Karpas-422 (cell line): ENCODE results near the gene MYH11. TPM values are rescaled to one million over a fixed set of nuclear protein-coding genes. Genes with fewer than 3 reads are reported as not detected.

ENCODE experiments used
- DNase-seq: peaks from one replicate; pipeline ENCODE4 v3.0.0-alpha.2; 2015
- H2AFZ ChIP-seq: fragments of 200-600 bp; sonication (generic); 2 replicates; pipeline ENCODE4 v1.6.1; 2014; ENCODE audit warnings: antibody characterized with exemption, low read length, mixed read lengths
- H3K27ac ChIP-seq: fragments of 200-600 bp; sonication (generic); 2 replicates; pipeline ENCODE4 v1.5.1; 2014; ENCODE audit warnings: mild to moderate bottlenecking, low read length, moderate library complexity
- H3K27me3 ChIP-seq: fragments of 200-600 bp; sonication (generic); 2 replicates; pipeline ENCODE4 v1.6.1; 2014; ENCODE audit warnings: low read length, mixed read lengths
- H3K36me3 ChIP-seq: fragments of 200-600 bp; sonication (generic); 2 replicates; pipeline ENCODE4 v1.6.1; 2014; ENCODE audit warnings: low read length, mixed read lengths; ENCODE audit not compliant: insufficient read depth
- H3K4me1 ChIP-seq: fragments of 200-600 bp; sonication (generic); 2 replicates; pipeline ENCODE4 v1.6.1; 2014; ENCODE audit warnings: mild to moderate bottlenecking, low read length, mixed read lengths
- H3K4me2 ChIP-seq: fragments of 200-600 bp; sonication (generic); 2 replicates; pipeline ENCODE4 v1.6.1; 2014; ENCODE audit warnings: low read length, low read depth, mild to moderate bottlenecking; ENCODE audit not compliant: poor library complexity, severe bottlenecking
- H3K4me3 ChIP-seq: fragments of 200-600 bp; sonication (generic); 2 replicates; pipeline ENCODE4 v1.5.1; 2014; ENCODE audit warnings: mild to moderate bottlenecking, antibody characterized with exemption, low read length, mixed read lengths
- H3K79me2 ChIP-seq: fragments of 200-600 bp; sonication (generic); 2 replicates; pipeline ENCODE4 v1.6.1; 2014; ENCODE audit warnings: mild to moderate bottlenecking, low read length, mixed read lengths
- H3K9ac ChIP-seq: fragments of 200-600 bp; sonication (generic); 2 replicates; pipeline ENCODE4 v1.6.0; 2014; ENCODE audit warnings: low read length
- H3K9me2 ChIP-seq: fragments of 200-600 bp; sonication (generic), shearing (Covaris generic); replicated peaks from 2 replicates; pipeline ENCODE4 v1.6.0; 2014; ENCODE audit warnings: mild to moderate bottlenecking, low read length, moderate library complexity; ENCODE audit not compliant: insufficient read depth
- H3K9me3 ChIP-seq: fragments of 300-700, 200-600 bp; sonication (generic); 2 replicates; pipeline ENCODE4 v1.6.1; 2014; ENCODE audit warnings: low read length, mixed read lengths
- H4K20me1 ChIP-seq: fragments of 200-600 bp; sonication (generic); 2 replicates; pipeline ENCODE4 v1.6.1; 2014; ENCODE audit warnings: mild to moderate bottlenecking, antibody characterized with exemption, low read length, low read depth; ENCODE audit not compliant: insufficient read depth
- total RNA-seq: library from RNA; depleted of rRNA; stranded (reverse); fragments of >200 nt; shearing (Covaris generic); gene quantifications from 2 replicates; pipeline ENCODE4 v1.2.3, GENCODE V29; 2014; ENCODE audit warnings: low replicate concordance

MYH11 gene
- total RNA-seq, 1 experiment from 2014 or later = not detected

DNA sequence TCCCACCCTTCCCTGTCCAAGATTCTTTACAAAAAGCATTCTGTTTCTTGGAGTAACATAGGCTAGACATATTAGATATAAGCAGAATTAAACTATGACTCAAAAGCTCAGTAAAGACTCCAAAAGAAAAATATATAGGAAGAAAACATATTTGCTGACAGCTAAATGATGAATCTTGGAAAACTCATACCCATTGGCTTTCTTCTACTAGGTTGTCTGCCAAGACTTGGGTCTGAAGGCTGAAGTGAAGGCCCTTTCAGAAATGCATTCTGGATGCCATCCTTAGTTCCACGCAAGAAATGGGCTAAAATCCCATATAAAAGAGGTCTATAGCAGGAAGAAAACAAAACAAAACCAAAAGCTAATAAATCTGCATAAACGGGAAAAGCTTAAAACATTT lies 16.5 kb upstream of the MYH11 start:
- H3K9me2 ChIP-seq = no peaks in the 10 kb centered on the region
- H3K9ac ChIP-seq = no peak overlapping the region
- H3K4me3 ChIP-seq = no peak overlapping the region
- no peaks in the 10 kb centered on the region for H4K20me1 ChIP-seq
- no peak overlapping the region for H3K4me2 ChIP-seq
- no peaks in the 10 kb centered on the region for H3K27me3 ChIP-seq
- H3K9me3 ChIP-seq = no peaks in the 10 kb centered on the region
- no peak overlapping the region for H3K27ac ChIP-seq
- H2AFZ ChIP-seq = no peak overlapping the region
- DNase-seq = no peak
- 0 out of 2 replicates have a peak, but pooled peaks cover 5% of the 10 kb centered on the region for H3K79me2 ChIP-seq
- H3K4me1 ChIP-seq = no peaks in the 10 kb centered on the region
- peaks cover 8% of the 10 kb centered on the region; the same call in 1 of the 2 replicates for H3K36me3 ChIP-seq

DNA sequence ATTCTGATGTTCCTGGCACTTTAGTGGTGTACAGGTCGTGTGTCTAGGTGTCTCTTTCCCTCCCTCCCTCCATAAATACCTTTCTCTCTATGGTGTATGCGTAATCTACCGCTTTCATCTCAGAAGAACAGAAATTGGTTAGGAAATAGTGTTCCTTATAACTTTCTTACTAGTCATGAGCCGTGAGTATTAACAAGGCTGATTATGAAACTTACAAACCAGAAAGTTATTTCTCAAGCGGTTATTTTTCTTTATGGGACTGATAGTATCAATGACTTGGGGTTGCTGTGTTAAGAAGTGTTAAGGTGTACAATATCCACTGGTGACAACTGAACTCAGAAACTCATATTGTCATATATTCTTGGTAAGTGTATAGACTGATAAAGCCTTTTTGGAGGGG lies 13.2 kb upstream of the MYH11 start:
- H3K79me2 ChIP-seq = 0 out of 2 replicates have a peak, but pooled peaks cover 2% of the 10 kb centered on the region
- H3K4me1 ChIP-seq = no peaks in the 10 kb centered on the region
- H3K9me3 ChIP-seq = no peaks in the 10 kb centered on the region
- no peak for DNase-seq
- no peaks in the 10 kb centered on the region for H3K27me3 ChIP-seq
- no peak overlapping the region for H3K4me2 ChIP-seq
- H3K36me3 ChIP-seq = peaks cover 17% of the 10 kb centered on the region; the same call in 1 of the 2 replicates
- no peak overlapping the region for H3K27ac ChIP-seq
- no peaks in the 10 kb centered on the region for H3K9me2 ChIP-seq
- no peak overlapping the region for H3K9ac ChIP-seq
- H3K4me3 ChIP-seq = no peak overlapping the region
- H4K20me1 ChIP-seq = no peaks in the 10 kb centered on the region
- H2AFZ ChIP-seq = no peak overlapping the region

DNA sequence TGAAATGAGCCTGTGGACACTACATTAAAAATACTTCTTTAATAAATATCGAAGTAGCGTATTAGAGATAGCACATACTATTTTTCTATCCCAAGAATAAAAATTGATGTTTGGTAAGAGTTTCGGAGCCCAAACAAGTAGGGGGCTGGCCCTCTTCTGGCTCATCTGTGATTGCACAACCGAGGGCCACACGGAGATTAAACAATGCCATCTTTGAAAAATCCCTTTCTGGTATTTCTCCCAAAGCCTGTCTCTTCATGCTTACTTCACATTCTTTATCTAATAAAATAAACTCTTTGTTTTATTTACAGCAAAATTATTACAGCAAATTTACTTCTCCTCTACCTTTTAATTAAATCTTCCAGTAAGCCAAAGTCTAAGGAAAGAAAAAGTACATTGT lies 9.6 kb upstream of the MYH11 start:
- H3K27ac ChIP-seq = no peak overlapping the region
- no peaks in the 10 kb centered on the region for H3K9me3 ChIP-seq
- no peaks in the 10 kb centered on the region for H4K20me1 ChIP-seq
- no peaks in the 10 kb centered on the region for H3K27me3 ChIP-seq
- no peak overlapping the region for H2AFZ ChIP-seq
- H3K9me2 ChIP-seq = no peaks in the 10 kb centered on the region
- no peak overlapping the region for H3K4me2 ChIP-seq
- DNase-seq = no peak
- peaks cover 11% of the 10 kb centered on the region; the same call in 1 of the 2 replicates for H3K36me3 ChIP-seq
- H3K9ac ChIP-seq = no peak overlapping the region
- no peaks in the 10 kb centered on the region for H3K4me1 ChIP-seq
- no peaks in the 10 kb centered on the region for H3K79me2 ChIP-seq
- H3K4me3 ChIP-seq = no peak overlapping the region

DNA sequence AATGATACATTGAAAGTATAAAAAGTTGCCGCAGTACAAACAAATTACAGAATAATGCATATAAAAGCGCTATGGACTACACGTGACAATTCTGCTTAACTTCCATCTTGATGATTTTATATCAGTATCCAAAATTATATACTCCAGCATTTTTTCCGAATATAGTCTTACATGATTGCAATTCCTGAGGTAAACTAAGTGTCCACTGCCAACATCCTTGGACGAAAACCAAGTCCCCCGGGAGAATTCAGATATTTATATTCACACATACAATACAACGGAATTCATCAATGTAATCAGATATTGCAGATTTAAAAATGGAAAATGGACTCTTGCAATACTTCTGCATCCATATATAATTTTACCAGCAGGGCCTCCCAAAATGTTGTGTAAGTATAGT lies 8.9 kb upstream of the MYH11 start:
- Histone ChIP-seq H3K4me2 (no peak overlapping the region), H3K4me1 (no peaks in the 10 kb centered on the region), H3K9me3 (no peaks in the 10 kb centered on the region), H3K79me2 (no peaks in the 10 kb centered on the region), H3K36me3 (peaks cover 9% of the 10 kb centered on the region; the same call in 1 of the 2 replicates), H3K9me2 (no peaks in the 10 kb centered on the region), H3K4me3 (no peak overlapping the region), H3K27ac (no peak overlapping the region), H3K27me3 (no peaks in the 10 kb centered on the region), H3K9ac (no peak overlapping the region), H4K20me1 (no peaks in the 10 kb centered on the region), H2AFZ (no peak overlapping the region)
- DNase-seq = no peak

DNA sequence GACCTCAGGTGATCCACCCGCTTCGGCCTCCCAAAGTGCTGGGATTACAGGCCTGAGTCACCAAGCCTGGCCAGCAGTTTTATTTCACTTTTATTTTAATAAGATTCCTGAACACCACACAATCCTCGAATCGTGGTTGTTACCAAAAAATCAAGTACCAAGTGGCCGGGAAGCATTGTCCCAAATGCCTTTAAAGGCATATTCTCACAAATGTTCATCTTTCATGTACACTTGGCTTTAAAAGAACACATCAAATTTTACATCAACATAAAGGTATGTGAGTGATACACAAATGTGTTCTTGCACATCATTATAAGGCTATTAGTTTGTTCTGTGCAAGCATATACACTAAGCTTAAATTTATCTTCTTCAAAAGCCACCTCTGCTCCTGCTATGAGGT lies 8.1 kb upstream of the MYH11 start:
- no peak overlapping the region for H3K27ac ChIP-seq
- DNase-seq = no peak
- H3K36me3 ChIP-seq = peaks cover 9% of the 10 kb centered on the region; the same call in 1 of the 2 replicates
- no peaks in the 10 kb centered on the region for H3K79me2 ChIP-seq
- no peaks in the 10 kb centered on the region for H4K20me1 ChIP-seq
- H3K4me2 ChIP-seq = no peak overlapping the region
- no peak overlapping the region for H2AFZ ChIP-seq
- H3K4me3 ChIP-seq = no peak overlapping the region
- no peak overlapping the region for H3K9ac ChIP-seq
- H3K27me3 ChIP-seq = no peaks in the 10 kb centered on the region
- no peaks in the 10 kb centered on the region for H3K4me1 ChIP-seq
- no peaks in the 10 kb centered on the region for H3K9me2 ChIP-seq
- H3K9me3 ChIP-seq = no peaks in the 10 kb centered on the region

DNA sequence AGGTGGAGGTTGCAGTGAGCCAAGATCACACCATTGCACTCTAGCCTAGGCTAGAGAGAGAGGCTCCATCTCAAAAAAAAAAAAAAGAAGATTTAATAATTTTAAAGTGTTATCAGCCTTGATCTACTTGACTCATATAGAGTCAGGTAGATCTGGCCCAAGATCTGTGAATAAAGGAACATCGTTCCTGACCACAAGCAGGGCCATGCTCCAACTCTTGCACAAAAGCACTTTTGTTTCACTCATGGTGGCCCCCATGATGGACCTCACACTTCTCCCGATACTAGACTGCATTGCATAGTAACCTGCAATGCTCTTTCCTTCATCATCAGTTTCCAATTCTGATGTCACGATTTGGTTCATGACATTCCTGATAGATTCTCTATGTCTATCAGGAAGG lies 5.2 kb upstream of the MYH11 start:
- H3K27me3 ChIP-seq = no peaks in the 10 kb centered on the region
- no peak for DNase-seq
- no peak overlapping the region for H3K9ac ChIP-seq
- no peaks in the 10 kb centered on the region for H3K9me2 ChIP-seq
- no peaks in the 10 kb centered on the region for H3K9me3 ChIP-seq
- H3K27ac ChIP-seq = no peak overlapping the region
- H2AFZ ChIP-seq = no peak overlapping the region
- no peaks in the 10 kb centered on the region for H4K20me1 ChIP-seq
- H3K4me3 ChIP-seq = no peak overlapping the region
- peaks cover 4% of the 10 kb centered on the region; the same call in 1 of the 2 replicates for H3K4me1 ChIP-seq
- H3K4me2 ChIP-seq = no peak overlapping the region
- peaks cover 7% of the 10 kb centered on the region; the same call in 1 of the 2 replicates for H3K36me3 ChIP-seq
- H3K79me2 ChIP-seq = no peaks in the 10 kb centered on the region

DNA sequence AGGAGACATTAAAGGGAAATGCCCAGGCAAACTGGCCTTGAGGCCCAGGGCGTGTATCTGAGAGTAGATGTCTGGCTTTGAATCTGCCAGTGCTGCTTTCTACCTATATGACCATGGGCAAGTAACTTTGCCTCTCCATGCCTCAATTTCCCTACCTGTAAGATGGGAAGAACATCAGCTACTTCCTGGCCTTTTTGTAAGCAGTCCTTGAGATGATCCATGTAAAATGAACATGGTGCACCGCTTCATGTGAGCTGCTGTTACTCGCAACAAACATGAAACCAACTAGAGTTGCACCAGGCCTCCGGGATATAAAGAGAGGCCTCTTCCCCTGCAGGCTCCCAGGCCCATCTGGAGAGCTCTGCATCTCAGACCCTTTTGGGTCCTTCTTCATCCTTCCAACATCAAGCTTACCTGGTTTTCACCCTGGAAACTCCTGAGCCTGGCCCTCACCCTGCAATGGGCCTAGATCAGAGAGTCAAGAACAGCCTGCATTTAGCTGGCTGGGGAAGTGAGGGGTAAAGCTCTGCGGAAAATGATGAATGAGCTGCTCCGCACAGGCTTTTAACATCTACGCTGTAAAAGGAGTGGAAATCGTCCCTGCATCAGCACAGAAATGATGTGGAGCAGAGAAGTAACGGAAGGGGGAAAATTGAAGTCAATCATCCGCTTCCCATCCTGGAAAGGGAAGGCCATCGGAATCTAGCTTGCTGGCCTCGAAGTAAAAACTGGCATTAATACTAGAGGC lies 2.3 kb upstream of the MYH11 start:
- Histone ChIP-seq H3K9me3 (no peaks in the 10 kb centered on the region), H3K36me3 (no peaks in the 10 kb centered on the region), H4K20me1 (no peaks in the 10 kb centered on the region), H2AFZ (no peak overlapping the region), H3K4me1 (peaks cover 24% of the 10 kb centered on the region), H3K27me3 (no peaks in the 10 kb centered on the region), H3K4me2 (no peak overlapping the region), H3K9me2 (no peaks in the 10 kb centered on the region), H3K27ac (no peak overlapping the region), H3K9ac (no peak overlapping the region), H3K4me3 (no peak overlapping the region), H3K79me2 (no peaks in the 10 kb centered on the region)
- DNase-seq = no peak

DNA sequence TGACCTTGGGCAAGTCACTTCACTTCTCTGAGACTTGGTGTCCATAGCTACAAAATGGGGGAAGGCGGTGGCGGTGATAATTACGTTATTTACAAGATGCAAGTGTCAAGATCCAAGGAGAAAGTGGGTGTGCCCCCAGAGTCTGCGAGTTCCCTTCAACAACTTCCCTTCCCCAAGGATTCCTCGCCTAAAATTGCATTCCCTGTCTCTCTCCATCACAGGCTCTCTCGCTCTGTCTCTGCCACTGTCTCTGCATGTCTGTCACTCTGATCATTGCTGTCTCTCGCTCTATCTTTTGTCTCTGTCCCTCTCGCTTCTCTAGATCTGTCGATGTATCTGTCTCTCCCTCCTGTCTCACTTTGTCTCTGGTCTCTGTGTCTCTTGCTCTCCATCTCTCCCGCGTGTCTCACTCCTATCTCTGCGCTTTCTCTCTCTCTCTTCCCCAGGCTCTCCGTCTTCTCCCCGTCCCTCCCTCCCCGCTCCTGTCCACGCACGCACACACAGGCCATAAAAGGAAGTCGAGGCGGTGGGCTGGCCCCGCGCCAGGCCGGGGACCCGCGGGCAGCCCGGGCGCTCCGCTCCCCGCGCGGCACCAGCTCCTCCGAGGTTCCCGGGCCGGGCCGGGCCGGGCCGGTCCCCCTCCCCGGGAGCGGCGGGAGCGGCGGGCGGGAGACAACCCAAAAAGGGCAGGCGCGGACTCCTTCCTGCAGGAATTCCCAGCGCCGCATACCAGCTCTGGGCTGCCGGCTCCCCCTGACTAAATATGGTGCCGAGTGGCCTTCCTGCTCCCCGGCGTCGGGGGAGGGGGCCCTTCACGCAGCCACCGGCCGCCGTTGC lies 1.1 kb upstream of the MYH11 start:
- H3K9me3 ChIP-seq = no peaks in the 10 kb centered on the region
- no peak overlapping the region for H3K4me3 ChIP-seq
- no peak overlapping the region for H3K4me2 ChIP-seq
- no peak overlapping the region for H2AFZ ChIP-seq
- no peaks in the 10 kb centered on the region for H4K20me1 ChIP-seq
- peaks cover 24% of the 10 kb centered on the region for H3K4me1 ChIP-seq
- DNase-seq = no peak
- no peaks in the 10 kb centered on the region for H3K9me2 ChIP-seq
- no peak overlapping the region for H3K9ac ChIP-seq
- H3K27ac ChIP-seq = no peak overlapping the region
- no peaks in the 10 kb centered on the region for H3K79me2 ChIP-seq
- no peaks in the 10 kb centered on the region for H3K36me3 ChIP-seq
- H3K27me3 ChIP-seq = no peaks in the 10 kb centered on the region
